ENCODE data around the gene GIN1. TPM values are rescaled to one million over a fixed set of nuclear protein-coding genes. Genes with fewer than 3 reads are reported as not detected.

GIN1 gene
- total and polyA plus RNA-seq, 4 donors, result 3.1 to 12.6 (median 5.7) TPM

DNA sequence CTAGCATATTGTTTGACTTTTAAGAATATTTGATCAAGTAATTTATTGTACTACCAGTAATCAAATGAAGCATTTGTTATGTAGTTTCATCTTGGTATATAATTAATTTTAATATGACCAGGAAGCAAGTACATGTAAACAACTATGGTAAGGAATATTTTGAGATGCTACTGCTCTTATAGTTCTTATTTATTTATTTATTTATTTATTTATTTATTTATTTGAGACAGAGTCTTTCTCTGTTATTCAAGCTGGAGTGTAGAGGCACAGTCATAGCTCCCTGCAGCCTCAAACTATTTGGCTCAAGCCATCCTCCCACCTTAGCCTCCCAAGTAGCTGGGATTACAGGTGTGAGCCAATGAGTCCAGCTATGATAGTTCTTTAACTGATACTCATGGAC, 8.3 kb upstream of the GIN1 start:
- no peak overlapping the region for H3K27ac ChIP-seq (ENCODE audit: low read depth in 1 of 2, low read length in 1 of 2)

DNA sequence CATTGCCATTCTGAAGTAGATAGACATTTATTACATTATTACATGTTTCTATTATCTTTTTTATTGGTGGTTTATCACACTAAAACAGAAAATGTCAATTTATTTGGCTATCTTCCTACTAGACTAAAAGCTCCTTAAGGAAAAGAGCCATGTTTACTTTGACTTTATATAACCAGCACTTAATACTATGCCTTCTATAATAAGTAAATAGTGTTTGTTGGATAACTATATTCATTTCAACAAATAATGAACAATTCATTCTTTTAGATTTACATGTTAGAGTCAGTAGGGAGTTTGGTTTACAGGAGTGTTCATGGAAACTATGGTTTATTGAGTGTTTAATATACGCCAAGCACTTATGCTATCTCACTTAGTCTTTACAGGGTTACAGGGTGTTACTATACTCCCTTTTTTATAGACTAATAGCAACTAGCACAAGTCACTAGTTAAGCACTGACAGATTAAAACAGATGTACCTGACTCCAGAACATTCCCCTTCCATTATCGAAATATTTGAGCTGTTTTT, 7.4 kb upstream of the GIN1 start:
- no peak for DNase-seq
- ATAC-seq (ENCODE audit: insufficient read depth, low FRiP score), result no peak
- TF ChIP-seq, protein P1, sequence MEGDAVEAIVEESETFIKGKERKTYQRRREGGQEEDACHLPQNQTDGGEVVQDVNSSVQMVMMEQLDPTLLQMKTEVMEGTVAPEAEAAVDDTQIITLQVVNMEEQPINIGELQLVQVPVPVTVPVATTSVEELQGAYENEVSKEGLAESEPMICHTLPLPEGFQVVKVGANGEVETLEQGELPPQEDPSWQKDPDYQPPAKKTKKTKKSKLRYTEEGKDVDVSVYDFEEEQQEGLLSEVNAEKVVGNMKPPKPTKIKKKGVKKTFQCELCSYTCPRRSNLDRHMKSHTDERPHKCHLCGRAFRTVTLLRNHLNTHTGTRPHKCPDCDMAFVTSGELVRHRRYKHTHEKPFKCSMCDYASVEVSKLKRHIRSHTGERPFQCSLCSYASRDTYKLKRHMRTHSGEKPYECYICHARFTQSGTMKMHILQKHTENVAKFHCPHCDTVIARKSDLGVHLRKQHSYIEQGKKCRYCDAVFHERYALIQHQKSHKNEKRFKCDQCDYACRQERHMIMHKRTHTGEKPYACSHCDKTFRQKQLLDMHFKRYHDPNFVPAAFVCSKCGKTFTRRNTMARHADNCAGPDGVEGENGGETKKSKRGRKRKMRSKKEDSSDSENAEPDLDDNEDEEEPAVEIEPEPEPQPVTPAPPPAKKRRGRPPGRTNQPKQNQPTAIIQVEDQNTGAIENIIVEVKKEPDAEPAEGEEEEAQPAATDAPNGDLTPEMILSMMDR (IDR thresholded peaks at IDR 0.05; ENCODE audit: control extremely low read depth, extremely low read depth), result no peak
- H3K36me3 ChIP-seq (ENCODE audit: control insufficient read depth in 4 of 4, insufficient read depth in 4 of 4, low read length in 4 of 4), result peaks cover 0 to 8% (median 0%) of the 10 kb centered on the region in 4 donors
- peaks cover 0 to 10% (median 0%) of the 10 kb centered on the region in 5 donors for H3K4me1 ChIP-seq (ENCODE audit: control insufficient read depth in 5 of 5, insufficient read depth in 5 of 5, low read length in 5 of 5)
- H3K27ac ChIP-seq (ENCODE audit: low read depth in 1 of 2, low read length in 1 of 2), result no peak overlapping the region
- WGBS, 2 donors, result 95 to 96% methylated on average over 2 of the region's 2 CpGs
- H3K4me3 ChIP-seq, result no peak overlapping the region
- H3K27me3 ChIP-seq (ENCODE audit: control insufficient read depth in 3 of 3, insufficient read depth in 3 of 3, low read length in 2 of 3), result no peaks in the 10 kb centered on the region
- no peaks in the 10 kb centered on the region for H3K9me3 ChIP-seq (ENCODE audit: control insufficient read depth in 4 of 4, insufficient read depth in 3 of 4, low read length in 3 of 4)
- no peak overlapping the region for H3K9ac ChIP-seq (ENCODE audit: insufficient read depth in 1 of 2, low read length in 2 of 2)

More for the DNA sequence above, 8.3 kb upstream of the GIN1 start:
- Histone ChIP-seq H3K4me1 (ENCODE audit: control insufficient read depth in 5 of 5, insufficient read depth in 5 of 5, low read length in 5 of 5) (peaks cover 0 to 4% (median 0%) of the 10 kb centered on the region in 5 donors), H3K27me3 (ENCODE audit: control insufficient read depth in 3 of 3, insufficient read depth in 3 of 3, low read length in 2 of 3) (no peaks in the 10 kb centered on the region), H3K9me3 (ENCODE audit: control insufficient read depth in 4 of 4, insufficient read depth in 3 of 4, low read length in 3 of 4) (no peaks in the 10 kb centered on the region), H3K36me3 (ENCODE audit: control insufficient read depth in 4 of 4, insufficient read depth in 4 of 4, low read length in 4 of 4) (peaks cover 0 to 3% (median 0%) of the 10 kb centered on the region in 4 donors), H3K4me3 (no peak overlapping the region), H3K9ac (ENCODE audit: insufficient read depth in 1 of 2, low read length in 2 of 2) (no peak overlapping the region)
- TF ChIP-seq, protein P1 (IDR thresholded peaks at IDR 0.05; ENCODE audit: control extremely low read depth, extremely low read depth), result no peak
- ATAC-seq (ENCODE audit: insufficient read depth, low FRiP score), result no peak
- DNase-seq, result no peak

DNA sequence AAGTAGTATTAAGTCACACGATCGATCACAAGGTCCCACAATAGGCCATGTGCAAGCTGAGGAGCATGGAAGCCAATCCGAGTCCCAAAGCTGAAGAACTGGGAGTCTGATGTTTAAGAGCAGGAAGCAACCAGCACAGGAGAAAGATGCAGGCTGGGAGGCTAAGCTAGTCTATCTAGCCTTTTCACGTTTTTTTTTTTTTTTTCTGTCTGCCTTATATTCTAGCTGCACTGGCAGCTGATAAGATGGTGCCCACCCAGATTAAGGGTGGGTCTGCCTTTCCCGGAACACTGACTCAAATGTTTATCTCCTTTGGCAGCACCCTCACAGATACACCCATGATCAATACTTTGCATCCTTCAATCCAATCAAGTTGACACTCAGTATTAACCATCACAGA, 6.6 kb upstream of the GIN1 start:
- whole genome bisulfite sequencing, 2 donors, result 89 to 93% methylated on average over 5 of the region's 5 CpGs
- Histone ChIP-seq H3K4me1 (ENCODE audit: control insufficient read depth in 5 of 5, insufficient read depth in 5 of 5, low read length in 5 of 5) (peaks cover 0 to 13% (median 0%) of the 10 kb centered on the region in 5 donors), H3K27ac (ENCODE audit: low read depth in 1 of 2, low read length in 1 of 2) (no peak overlapping the region), H3K9ac (ENCODE audit: insufficient read depth in 1 of 2, low read length in 2 of 2) (no peak overlapping the region), H3K4me3 (no peak overlapping the region), H3K36me3 (ENCODE audit: control insufficient read depth in 4 of 4, insufficient read depth in 4 of 4, low read length in 4 of 4) (peaks cover 0 to 8% (median 0%) of the 10 kb centered on the region in 4 donors), H3K9me3 (ENCODE audit: control insufficient read depth in 4 of 4, insufficient read depth in 3 of 4, low read length in 3 of 4) (no peaks in the 10 kb centered on the region), H3K27me3 (ENCODE audit: control insufficient read depth in 3 of 3, insufficient read depth in 3 of 3, low read length in 2 of 3) (no peaks in the 10 kb centered on the region)
- TF ChIP-seq, protein P1 (IDR thresholded peaks at IDR 0.05; ENCODE audit: control extremely low read depth, extremely low read depth), result no peak
- DNase-seq (no peak), ATAC-seq (ENCODE audit: insufficient read depth, low FRiP score) (no peak)

DNA sequence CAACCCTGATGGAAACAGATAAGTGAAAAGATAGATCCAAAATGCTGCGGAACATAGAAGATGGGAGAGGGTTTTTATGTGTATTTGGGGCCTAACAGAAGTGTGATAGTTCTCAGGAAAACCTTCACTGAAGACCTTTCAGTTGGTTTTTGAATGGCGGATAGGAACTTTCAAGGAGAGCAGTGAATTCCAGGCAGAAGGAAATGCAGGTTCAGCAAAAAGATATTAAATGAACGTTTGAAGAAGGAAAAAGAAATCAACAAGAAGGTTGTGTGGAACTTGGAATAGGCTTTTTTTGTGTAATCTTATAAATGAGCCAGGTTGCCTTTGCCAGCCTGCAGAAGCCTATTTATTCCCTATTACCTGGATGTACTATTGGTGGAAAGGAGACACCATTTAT, 2.3 kb upstream of the GIN1 start:
- H3K27me3 ChIP-seq (ENCODE audit: control insufficient read depth in 3 of 3, insufficient read depth in 3 of 3, low read length in 2 of 3), result no peaks in the 10 kb centered on the region
- ATAC-seq (ENCODE audit: insufficient read depth, low FRiP score) (no peak), DNase-seq (no peak)
- H3K27ac ChIP-seq (ENCODE audit: low read depth in 1 of 2, low read length in 1 of 2), result no peak overlapping the region
- peaks cover 0 to 5% (median 0%) of the 10 kb centered on the region in 4 donors for H3K36me3 ChIP-seq (ENCODE audit: control insufficient read depth in 4 of 4, insufficient read depth in 4 of 4, low read length in 4 of 4)
- H3K9ac ChIP-seq (ENCODE audit: insufficient read depth in 1 of 2, low read length in 2 of 2), result no peak overlapping the region
- TF ChIP-seq, protein P1 (IDR thresholded peaks at IDR 0.05; ENCODE audit: control extremely low read depth, extremely low read depth), result no peak
- WGBS, 2 donors, result 38 to 54% methylated on average over 3 of the region's 3 CpGs
- peaks cover 0 to 38% (median 4%) of the 10 kb centered on the region in 5 donors for H3K4me1 ChIP-seq (ENCODE audit: control insufficient read depth in 5 of 5, insufficient read depth in 5 of 5, low read length in 5 of 5)
- H3K4me3 ChIP-seq, result no peak overlapping the region
- no peaks in the 10 kb centered on the region for H3K9me3 ChIP-seq (ENCODE audit: control insufficient read depth in 4 of 4, insufficient read depth in 3 of 4, low read length in 3 of 4)
